Stimulated activated CD8-positive, alpha-beta memory T cell treated with anti-CD3 and anti-CD28 coated beads, Interleukin-4, amount 100 ng/mL, for 48 hours (primary cell): ENCODE data around the gene CES2.
A peak's percentile ranks its signal among the peaks of the same experiment; 100 is the strongest.

Source experiments
- DNase-seq: peaks from one replicate; pipeline ENCODE4 v3.0.0-alpha.2; 2020

CES2 gene

DNA sequence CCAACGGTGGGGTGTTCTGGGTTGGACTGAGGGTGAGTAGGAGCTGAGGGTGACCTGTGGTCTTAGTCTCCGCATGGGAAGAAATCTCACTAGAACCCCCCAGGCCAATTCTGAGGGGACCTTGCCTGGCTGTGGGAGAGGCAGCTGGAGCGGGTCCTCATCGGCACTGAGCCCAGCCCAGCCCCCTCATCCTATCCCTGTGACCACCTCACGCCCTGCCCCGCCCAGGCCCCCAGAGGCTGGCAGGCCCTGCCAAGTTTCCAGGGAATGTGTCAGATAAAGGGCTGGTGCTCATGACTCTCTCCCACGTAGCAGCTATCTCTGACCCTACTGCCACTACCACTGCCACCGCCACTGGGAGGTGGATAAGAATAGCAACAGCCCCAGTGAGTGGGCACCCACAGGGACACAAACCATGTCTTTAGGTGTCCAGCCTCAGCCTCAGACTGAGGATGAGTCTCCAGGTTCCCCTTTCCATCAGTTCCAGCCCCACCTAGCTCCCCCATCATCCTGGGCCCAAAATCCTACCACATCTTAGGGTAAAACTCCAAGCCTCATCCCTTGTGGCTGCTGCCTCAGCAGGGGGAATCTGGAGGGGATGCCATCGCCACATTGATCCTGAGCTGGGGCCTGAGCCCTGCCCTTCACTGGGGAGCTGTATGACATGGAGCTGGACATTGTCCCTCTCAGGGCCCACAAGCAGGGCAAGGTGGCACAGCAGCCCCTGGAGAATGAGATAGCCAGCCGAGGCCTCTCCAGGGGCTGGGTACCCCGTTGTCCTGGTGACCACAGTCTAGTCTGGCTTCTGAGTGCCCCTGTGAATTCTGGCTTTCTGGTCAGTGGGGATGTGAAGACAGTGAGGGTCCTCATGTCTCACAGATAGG is 31.5 kb upstream of the CES2 start:
- DNase-seq: no peak

DNA sequence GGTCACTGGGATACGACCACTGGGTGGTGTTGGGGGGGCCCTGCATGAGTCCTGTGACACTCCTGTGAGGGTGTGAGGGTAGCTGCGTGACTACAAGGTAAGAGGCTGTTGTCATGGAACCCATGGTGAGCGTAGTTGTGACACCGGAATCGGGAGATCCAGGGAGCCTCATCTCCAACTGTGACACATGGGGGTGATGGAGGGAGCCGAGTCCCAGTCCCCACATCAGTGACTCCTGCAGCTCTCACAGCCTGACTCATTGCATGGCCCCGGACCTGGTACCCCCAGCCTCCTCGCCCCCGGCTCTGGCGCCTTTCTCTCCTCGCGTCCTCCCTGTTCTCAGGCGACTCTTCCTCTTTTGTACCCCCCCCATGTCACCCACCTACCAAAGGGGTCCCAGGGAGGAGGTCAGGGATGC is 30.9 kb upstream of the CES2 start:
- DNase-seq: no peak

- no peak for DNase-seq
These were observed 30.3 kb upstream of the CES2 start for GRCh38 chr16:66904846-66905632.

DNA sequence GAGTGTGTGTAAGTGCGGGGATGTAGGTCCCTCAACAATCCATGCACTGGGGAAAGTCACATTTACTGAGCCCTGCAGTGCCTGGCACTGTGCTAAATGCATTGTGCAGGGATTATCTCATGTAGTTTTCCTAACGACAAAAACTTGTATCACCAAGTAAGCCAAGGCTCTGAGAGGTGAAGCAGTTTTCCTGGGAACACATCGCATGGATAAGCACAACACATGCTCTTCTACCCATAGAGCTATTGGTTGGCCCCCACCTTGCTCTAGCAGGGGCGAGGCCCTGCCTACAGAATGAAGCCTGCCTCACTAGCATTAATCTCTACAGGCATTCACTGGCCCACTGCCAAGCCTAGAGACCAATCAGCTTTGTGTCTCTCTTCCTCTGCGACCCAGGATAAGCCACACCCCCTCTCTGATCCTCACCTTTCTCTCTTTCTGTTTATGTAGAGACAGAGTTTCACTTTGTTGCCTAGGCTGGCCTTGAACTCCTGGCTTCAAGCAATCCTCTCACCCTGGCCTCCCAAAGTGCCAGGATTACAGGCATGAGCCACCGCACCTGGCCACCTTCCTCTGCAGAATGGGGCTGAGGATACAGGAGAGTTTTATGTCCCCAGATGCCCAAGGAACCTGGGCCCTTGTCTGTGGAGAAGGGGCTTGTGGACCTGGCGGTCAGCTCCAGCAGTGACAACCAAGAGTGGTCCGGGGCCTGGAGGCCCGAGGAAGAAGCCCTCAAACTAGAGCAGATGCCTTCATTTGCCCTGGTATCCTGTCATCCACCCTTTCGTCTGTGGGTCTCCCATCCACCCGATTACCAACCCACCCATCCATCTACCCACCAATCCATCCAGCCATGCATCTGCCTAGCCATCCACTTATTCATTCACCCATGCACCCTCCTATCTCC is 29.4 kb upstream of the CES2 start:
- peak; percentile 47 for DNase-seq

- DNase-seq: no peak
These were observed 28.1 kb upstream of the CES2 start for GRCh38 chr16:66906916-66907836.

DNA sequence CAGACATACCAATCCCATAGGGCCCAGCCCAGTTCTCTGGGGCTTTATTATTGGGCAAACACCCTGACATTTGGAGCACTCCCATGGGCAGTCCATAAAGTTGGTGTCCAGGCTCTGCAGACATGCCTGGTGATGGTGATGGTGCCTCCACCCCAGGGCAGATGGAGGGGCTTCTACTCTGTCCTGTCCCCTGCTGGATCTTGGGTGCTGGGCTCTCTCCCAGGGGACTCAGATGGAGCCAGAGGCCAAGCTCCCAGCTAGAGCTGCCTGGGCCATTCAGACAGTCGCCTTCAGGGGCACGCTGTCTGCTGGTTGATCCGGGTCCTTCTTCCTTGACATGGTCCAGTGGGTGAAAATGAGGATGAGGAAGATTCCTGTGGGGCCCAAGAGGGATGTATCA is 27.2 kb upstream of the CES2 start:
- DNase-seq: no peak

DNA sequence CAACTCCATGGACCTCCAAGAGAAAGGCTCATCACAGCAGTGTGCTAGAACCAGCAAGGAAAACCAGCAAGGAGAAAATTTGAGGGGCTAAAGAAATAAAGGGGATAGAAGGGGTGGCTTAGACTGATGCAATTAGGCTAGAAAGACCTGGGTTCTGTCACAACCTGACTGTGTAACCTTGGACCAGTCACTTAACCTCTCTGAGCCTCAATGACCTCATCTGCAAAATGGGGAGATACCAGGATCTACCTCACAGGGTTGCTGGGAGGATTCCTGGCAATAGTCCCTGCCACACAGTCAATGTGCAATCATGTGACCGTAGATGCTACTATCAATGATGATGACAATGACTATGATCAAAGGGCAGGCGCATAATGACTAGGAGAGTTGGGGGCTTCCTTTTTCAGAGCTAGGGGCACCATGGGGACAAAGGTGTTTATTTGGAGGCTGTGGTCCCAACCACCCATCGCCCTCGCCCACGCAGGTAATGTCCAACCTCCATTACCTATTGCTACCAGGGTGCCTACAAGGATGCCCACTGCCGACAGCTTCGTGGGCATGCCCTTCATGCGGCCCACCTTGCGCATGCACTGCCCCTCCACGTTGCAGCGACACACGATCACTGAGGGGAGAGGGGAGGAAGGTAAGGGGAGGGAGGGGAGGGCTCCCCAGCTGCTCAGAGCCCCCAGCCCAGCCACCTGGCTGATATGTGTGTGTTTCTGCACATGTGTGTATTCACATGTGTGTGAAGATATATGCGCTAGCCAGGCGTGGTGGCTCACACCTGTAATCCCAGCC is 26.4 kb upstream of the CES2 start:
- DNase-seq: no peak

GRCh38 chr16:66910175-66910940 is 25.0 kb upstream of the CES2 start:
- DNase-seq: no peak

GRCh38 chr16:66911112-66911511 is 24.2 kb upstream of the CES2 start:
- no peak for DNase-seq

GRCh38 chr16:66911801-66912200 is 23.5 kb upstream of the CES2 start:
- DNase-seq: no peak

DNA sequence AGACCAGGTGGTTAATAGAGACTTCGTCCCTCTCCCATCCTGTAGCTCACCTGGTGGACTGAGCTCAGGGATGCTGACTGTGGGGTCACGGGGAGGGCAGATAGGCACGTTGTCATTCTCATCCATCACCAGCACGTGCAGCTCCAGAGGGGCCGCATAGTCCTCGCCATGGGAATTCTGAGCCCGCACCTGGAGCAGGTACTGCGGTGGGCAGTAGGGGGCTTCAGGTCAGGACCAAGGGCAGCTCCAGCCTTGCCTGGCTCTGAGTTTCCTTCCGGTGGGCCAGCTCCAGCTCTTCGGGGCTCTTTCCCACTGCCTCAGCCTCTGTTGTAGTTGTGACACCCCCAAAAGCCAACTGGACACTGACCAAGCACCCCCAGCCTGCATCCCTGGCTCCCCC is 22.2 kb upstream of the CES2 start:
- no peak for DNase-seq

GRCh38 chr16:66913711-66914110 is 21.6 kb upstream of the CES2 start:
- no peak for DNase-seq

GRCh38 chr16:66914541-66914940 is 20.8 kb upstream of the CES2 start:
- DNase-seq: no peak

DNA sequence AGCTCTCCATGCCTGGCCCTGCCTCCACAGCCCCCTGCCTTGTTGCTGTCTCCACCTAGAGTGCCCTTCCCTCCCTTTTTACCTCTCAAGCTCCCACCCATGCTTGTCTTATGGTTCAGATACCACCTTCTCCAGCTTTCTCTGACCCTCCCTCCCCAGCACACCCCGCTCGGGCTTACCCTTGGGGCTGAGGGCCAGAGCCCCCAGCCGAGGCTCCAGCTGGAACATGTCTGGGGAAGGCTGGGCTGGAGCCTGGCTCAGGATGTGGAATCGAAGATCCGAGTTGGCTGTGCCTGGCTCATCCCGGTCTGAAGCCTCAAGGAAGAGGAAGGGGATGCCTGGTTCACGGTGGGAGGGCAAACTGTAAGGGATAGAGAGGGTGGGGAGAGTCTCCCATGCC is 20.3 kb upstream of the CES2 start:
- DNase-seq: no peak

GRCh38 chr16:66916518-66916917 is 18.8 kb upstream of the CES2 start:
- DNase-seq: no peak

GRCh38 chr16:66917741-66918140 is 17.6 kb upstream of the CES2 start:
- no peak for DNase-seq

- no peak for DNase-seq
These were observed 17.0 kb upstream of the CES2 start for GRCh38 chr16:66918355-66918754.

DNA sequence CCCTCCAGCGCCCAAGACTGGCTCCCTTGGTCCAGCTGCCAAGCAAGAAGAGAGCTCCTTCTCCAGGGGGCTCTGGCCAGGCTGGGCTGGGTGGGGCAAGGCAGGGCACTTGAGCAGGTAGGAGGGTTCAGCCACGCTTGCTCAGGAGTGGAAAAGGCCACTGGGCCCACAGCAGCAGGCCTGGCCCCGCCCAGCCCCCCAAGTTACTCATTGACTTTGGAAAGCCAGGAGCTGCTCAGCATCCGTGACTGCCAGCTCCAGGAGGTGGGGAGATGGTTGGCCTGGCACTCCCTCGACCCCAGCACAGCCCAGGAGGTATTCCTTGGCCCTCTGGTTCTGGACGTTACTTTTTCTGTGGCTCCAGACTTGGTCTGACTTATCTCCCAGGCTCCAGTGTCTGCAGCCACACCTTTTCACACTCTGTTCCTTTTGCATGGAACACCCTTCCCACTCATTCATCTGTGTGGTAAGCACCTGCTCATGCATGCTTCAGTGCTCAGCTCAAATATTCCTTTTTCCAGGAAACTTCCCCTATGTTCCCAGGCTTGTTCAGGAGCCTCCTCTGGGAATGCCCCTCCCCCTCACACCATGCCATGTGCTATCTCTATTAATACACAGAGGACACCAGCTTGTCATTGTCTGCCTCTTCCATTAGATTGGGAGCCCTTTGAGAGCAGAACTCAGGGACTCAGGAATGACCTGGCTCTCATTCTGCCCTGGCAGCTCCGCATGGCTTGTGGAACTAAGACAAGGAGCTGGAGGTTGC is 16.3 kb upstream of the CES2 start, which contains the start of gene CDH16:
Gene CDH16, minus strand, starts transcription at position 83 of the 766 bp plus-strand sequence. CDS start 820 bp downstream, outside the sequence.
- DNase-seq: no peak

DNA sequence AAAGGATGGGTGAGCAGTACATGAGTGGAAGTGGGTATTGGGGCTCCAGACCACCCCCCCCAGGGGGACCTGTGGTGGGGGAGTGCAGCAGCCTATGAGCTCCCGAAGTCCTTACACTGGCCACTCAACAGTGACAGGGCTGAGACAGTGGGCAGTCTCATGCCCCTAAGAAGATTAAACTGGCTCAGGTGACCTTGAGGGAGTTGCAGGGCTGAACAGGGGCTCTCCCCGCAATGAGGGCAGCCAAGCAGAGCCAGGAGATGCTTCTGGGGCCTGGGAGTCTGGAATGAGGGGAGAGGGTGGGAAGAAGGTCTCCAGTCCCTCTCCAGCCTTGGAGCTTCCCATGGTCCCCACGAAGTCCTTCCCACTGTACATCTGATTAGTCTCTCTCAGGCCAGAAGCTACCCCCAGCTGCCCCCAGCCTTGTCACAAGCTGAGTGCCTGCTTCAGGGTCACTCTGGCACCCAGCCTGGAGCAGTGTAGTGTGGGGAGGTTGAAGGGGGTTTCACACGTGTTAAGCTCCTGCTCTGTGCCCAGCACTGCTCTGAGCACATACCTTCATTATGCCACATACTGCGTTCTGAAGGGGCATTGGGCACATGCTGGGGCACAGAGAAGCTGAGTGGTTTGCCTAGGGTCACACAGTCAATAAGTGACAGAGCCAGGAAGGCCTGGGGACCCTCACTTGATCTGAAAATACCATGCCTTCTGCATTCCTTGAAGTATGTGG is 15.6 kb upstream of the CES2 start:
- no peak for DNase-seq
